K562 (cell line): ENCODE measurements around the gene ZNF747. TPM values are rescaled to one million over a fixed set of nuclear protein-coding genes. Genes with fewer than 3 reads are reported as not detected.

Experiments used
- GABPB1 ChIP-seq: sonication (generic); formaldehyde crosslinking; IDR thresholded peaks from 2 replicates; pipeline ENCODE4 v1.8.0; 2022; ENCODE audit warnings: mild to moderate bottlenecking, missing genetic modification reagents
- MIER1 ChIP-seq: fragments of 450-650 bp; IDR thresholded peaks from 2 replicates; pipeline ENCODE4 v1.6.1; 2016; ENCODE audit warnings: antibody characterized with exemption, mild to moderate bottlenecking, low read depth
- MTA3 ChIP-seq: fragments of 450-650 bp; formaldehyde crosslinking; IDR thresholded peaks from 2 replicates; pipeline ENCODE4 v1.6.1; 2017; ENCODE audit warnings: mild to moderate bottlenecking, borderline replicate concordance
- MXI1 ChIP-seq: IDR thresholded peaks from 2 replicates; pipeline ENCODE4 v1.6.1; 2011; ENCODE audit warnings: low read depth, mild to moderate bottlenecking, improper control_type of control experiment, low read length
- POLR2G ChIP-seq: fragments of 200-400 bp; formaldehyde crosslinking; IDR thresholded peaks from 2 replicates; pipeline ENCODE4 v1.6.1; 2017; ENCODE audit warnings: low read depth, mild to moderate bottlenecking, antibody characterized with exemption, low read length, moderate library complexity
- SIN3A ChIP-seq, 2 experiments: fragments of 150-350 bp in 1 of 2; IDR thresholded peaks; 2 replicates each; pipeline ENCODE4 v1.6.1; 2011 to 2016; ENCODE audit warnings: borderline replicate concordance in 2 of 2, low read depth in 2 of 2, low read length in 2 of 2, mild to moderate bottlenecking in 2 of 2, moderate library complexity in 2 of 2; ENCODE audit not compliant: control insufficient read depth in 1 of 2
- SIN3B ChIP-seq: fragments of 450-650 bp; IDR thresholded peaks from 2 replicates; pipeline ENCODE4 v1.6.1; 2017; ENCODE audit warnings: low read depth, mild to moderate bottlenecking, moderate library complexity
- polyA plus RNA-seq, 8 experiments: library from polyadenylated mRNA; depleted of rRNA in 4 of 8; stranded (reverse) in 5 of 8; unstranded in 3 of 8; fragments of >200 nt; fragmentation: Nextera tagmentation in 2 of 8; fragmentation: Illumina TruSeq in 1 of 8; extraction: Ambion mirVana in 2 of 8; extraction: Trizol in 1 of 8; gene quantifications; 2 replicates each; pipeline versions ENCODE4 v1.2.1 to v1.2.3, GENCODE V29; 2011 to 2014; ENCODE audit warnings: inconsistent platforms in 1 of 8, missing spikeins in 1 of 8
- total RNA-seq, 7 experiments: library from RNA; depleted of rRNA in 6 of 7; stranded (reverse); fragments of >200 nt in 6 of 7; fragmentation: Illumina TruSeq in 2 of 7; extraction: Trizol in 2 of 7; gene quantifications; 2 replicates each; pipeline versions ENCODE4 v1.2.1 to v1.2.3, GENCODE V29; 2011 to 2021; ENCODE audit warnings: low replicate concordance in 1 of 7
- TF ChIP-seq, protein P1 (sequence below), 2 experiments: fragments of 450-650 bp; formaldehyde crosslinking in 1 of 2; IDR thresholded peaks; 2 replicates each; pipeline versions ENCODE4 v1.4.0 to v1.6.1; 2014 to 2020; ENCODE audit warnings: mild to moderate bottlenecking in 2 of 2, borderline replicate concordance in 1 of 2, low read depth in 1 of 2
- TF ChIP-seq, protein P2 (sequence below): sonication (generic); formaldehyde crosslinking; IDR thresholded peaks from 2 replicates; pipeline ENCODE4 v1.9.0; 2022; ENCODE audit warnings: mild to moderate bottlenecking, missing genetic modification reagents
- TF ChIP-seq, protein P3 (sequence below): fragments of 200-800 bp; sonication (Bioruptor generic); IDR thresholded peaks from 2 replicates; pipeline ENCODE4 v1.6.1; 2017; ENCODE audit warnings: missing genetic modification characterization, missing compliant biosample characterization
- TF ChIP-seq, protein P4 (sequence below): fragments of 450-650 bp; formaldehyde crosslinking; IDR thresholded peaks from 2 replicates; pipeline ENCODE4 v1.4.0; 2020; ENCODE audit warnings: mild to moderate bottlenecking, moderate library complexity
- TF ChIP-seq, protein P5 (sequence below), 2 experiments: fragments of 450-650 bp; conservative IDR thresholded peaks; 2 replicates each; pipeline ENCODE4 v1.6.1; 2017; ENCODE audit warnings: mild to moderate bottlenecking in 2 of 2, moderate library complexity in 2 of 2

Gene ZNF747
- total and polyA plus RNA-seq, 9 of the 15 experiments (the other 6 are each of a cell fraction or from before 2014, with no cell fraction given) = 0.14 to 3.3 (median 1.5) TPM

DNA sequence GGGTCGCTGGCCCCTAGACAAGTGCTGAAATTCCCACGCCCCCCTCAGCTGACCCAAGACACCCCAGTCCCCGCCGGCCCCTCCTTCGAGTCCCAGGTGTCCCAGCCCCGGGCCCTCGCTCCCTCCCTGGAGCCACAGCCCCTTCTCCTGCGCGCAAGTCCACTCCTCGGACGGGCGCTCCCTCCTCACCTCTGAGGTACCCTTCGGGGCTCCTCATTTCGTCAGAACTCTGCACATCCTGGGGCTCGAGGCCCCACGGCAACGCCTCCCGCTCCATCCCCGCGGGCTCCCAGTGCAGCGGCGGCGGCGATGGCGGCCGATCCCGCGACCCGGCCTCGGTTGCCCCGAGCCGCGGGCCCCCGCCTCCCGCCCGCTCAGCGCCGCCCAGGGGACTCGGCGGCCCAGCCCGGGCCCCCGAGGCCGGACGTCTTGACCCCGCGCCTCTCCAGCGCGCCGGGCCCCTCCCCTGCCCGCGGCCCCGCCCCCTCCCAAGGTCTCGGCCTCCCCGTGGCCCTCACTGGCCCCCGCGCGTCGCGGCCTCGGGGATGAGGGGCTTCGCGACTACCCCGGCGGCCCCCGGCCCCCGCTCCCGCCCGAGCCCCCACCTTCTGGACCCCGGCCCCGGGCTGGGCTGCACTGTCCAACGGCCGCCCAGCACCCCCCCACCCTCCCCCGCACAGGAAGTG is 8.4 kb downstream of the ZNF747 start, which contains the start of gene ZNF768 (continued):
- TF ChIP-seq, protein P1, sequence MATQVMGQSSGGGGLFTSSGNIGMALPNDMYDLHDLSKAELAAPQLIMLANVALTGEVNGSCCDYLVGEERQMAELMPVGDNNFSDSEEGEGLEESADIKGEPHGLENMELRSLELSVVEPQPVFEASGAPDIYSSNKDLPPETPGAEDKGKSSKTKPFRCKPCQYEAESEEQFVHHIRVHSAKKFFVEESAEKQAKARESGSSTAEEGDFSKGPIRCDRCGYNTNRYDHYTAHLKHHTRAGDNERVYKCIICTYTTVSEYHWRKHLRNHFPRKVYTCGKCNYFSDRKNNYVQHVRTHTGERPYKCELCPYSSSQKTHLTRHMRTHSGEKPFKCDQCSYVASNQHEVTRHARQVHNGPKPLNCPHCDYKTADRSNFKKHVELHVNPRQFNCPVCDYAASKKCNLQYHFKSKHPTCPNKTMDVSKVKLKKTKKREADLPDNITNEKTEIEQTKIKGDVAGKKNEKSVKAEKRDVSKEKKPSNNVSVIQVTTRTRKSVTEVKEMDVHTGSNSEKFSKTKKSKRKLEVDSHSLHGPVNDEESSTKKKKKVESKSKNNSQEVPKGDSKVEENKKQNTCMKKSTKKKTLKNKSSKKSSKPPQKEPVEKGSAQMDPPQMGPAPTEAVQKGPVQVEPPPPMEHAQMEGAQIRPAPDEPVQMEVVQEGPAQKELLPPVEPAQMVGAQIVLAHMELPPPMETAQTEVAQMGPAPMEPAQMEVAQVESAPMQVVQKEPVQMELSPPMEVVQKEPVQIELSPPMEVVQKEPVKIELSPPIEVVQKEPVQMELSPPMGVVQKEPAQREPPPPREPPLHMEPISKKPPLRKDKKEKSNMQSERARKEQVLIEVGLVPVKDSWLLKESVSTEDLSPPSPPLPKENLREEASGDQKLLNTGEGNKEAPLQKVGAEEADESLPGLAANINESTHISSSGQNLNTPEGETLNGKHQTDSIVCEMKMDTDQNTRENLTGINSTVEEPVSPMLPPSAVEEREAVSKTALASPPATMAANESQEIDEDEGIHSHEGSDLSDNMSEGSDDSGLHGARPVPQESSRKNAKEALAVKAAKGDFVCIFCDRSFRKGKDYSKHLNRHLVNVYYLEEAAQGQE (IDR thresholded peaks at IDR 0.05; ENCODE audit: borderline replicate concordance) = peak; percentile 94
- TF ChIP-seq, protein P1 (CRISPR knock-in tag; IDR thresholded peaks at IDR 0.05; ENCODE audit: low read depth) = peak; percentile 89
- TF ChIP-seq MIER1 = 0 out of 2 replicates have a peak, but pooled peaks have one; percentile 68
- peak; percentile 27; the same call in 1 of the 2 replicates for TF ChIP-seq GABPB1 (CRISPR knock-in tag)
- TF ChIP-seq POLR2G = peak; percentile 69
- TF ChIP-seq MTA3 = peak; percentile 17; the same call in 1 of the 2 replicates
- TF ChIP-seq, protein P2, sequence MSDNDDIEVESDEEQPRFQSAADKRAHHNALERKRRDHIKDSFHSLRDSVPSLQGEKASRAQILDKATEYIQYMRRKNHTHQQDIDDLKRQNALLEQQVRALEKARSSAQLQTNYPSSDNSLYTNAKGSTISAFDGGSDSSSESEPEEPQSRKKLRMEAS = peak; percentile 42
- TF ChIP-seq MXI1 = no peak
- TF ChIP-seq SIN3A (IDR thresholded peaks at IDR 0.05; ENCODE audit: borderline replicate concordance in 2 of 2, control insufficient read depth in 1 of 2, low read depth in 2 of 2, low read length in 2 of 2) = peak; percentile 70 to 95
- TF ChIP-seq, protein P3, sequence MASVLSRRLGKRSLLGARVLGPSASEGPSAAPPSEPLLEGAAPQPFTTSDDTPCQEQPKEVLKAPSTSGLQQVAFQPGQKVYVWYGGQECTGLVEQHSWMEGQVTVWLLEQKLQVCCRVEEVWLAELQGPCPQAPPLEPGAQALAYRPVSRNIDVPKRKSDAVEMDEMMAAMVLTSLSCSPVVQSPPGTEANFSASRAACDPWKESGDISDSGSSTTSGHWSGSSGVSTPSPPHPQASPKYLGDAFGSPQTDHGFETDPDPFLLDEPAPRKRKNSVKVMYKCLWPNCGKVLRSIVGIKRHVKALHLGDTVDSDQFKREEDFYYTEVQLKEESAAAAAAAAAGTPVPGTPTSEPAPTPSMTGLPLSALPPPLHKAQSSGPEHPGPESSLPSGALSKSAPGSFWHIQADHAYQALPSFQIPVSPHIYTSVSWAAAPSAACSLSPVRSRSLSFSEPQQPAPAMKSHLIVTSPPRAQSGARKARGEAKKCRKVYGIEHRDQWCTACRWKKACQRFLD = peak; percentile 50; the same call in 1 of the 2 replicates
- TF ChIP-seq, protein P4, sequence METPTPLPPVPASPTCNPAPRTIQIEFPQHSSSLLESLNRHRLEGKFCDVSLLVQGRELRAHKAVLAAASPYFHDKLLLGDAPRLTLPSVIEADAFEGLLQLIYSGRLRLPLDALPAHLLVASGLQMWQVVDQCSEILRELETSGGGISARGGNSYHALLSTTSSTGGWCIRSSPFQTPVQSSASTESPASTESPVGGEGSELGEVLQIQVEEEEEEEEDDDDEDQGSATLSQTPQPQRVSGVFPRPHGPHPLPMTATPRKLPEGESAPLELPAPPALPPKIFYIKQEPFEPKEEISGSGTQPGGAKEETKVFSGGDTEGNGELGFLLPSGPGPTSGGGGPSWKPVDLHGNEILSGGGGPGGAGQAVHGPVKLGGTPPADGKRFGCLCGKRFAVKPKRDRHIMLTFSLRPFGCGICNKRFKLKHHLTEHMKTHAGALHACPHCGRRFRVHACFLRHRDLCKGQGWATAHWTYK (CRISPR knock-in tag) = peak; percentile 63
- TF ChIP-seq SIN3B = peak; percentile 67; the same call in 1 of the 2 replicates
- TF ChIP-seq, protein P5, sequence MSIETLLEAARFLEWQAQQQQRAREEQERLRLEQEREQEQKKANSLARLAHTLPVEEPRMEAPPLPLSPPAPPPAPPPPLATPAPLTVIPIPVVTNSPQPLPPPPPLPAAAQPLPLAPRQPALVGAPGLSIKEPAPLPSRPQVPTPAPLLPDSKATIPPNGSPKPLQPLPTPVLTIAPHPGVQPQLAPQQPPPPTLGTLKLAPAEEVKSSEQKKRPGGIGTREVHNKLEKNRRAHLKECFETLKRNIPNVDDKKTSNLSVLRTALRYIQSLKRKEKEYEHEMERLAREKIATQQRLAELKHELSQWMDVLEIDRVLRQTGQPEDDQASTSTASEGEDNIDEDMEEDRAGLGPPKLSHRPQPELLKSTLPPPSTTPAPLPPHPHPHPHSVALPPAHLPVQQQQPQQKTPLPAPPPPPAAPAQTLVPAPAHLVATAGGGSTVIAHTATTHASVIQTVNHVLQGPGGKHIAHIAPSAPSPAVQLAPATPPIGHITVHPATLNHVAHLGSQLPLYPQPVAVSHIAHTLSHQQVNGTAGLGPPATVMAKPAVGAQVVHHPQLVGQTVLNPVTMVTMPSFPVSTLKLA (conservative IDR thresholded peaks at IDR 0.05) = peak in 1 of 2 experiments; percentile 64; a peak in 2 of 4 replicates
